H1 (cell line): Measurements from ENCODE around the gene FOXA2.

Experiments
- CBX5 ChIP-seq: fragments of 300-800, 300-1000 bp; sonication (generic); IDR thresholded peaks from 2 replicates; pipeline ENCODE4 v1.7.1; 2016; ENCODE audit warnings: antibody characterized with exemption, low read length, low read depth
- EZH2 ChIP-seq: fragments of 200-600 bp; sonication (generic); IDR thresholded peaks from 2 replicates; pipeline ENCODE4 v1.7.1; 2012; ENCODE audit warnings: low read depth, mild to moderate bottlenecking, moderate library complexity, low read length, inconsistent platforms; ENCODE audit not compliant: severe bottlenecking
- PHF8 ChIP-seq: fragments of 200-600 bp; sonication (generic); conservative IDR thresholded peaks from 2 replicates; pipeline ENCODE4 v1.7.1; 2012; ENCODE audit warnings: low read depth, mild to moderate bottlenecking, inconsistent platforms, low read length, moderate library complexity
- POLR2A ChIP-seq, 2 experiments: IDR thresholded peaks; 1 replicate in 1 of 2; 2 replicates in 1 of 2; pipeline ENCODE4 v1.6.1; 2011; ENCODE audit warnings: low read depth in 2 of 2, low read length in 2 of 2, mild to moderate bottlenecking in 2 of 2; ENCODE audit errors: control extremely low read depth in 1 of 2
- POLR2AphosphoS5 ChIP-seq: IDR thresholded peaks from 2 replicates; pipeline ENCODE4 v1.6.1; 2011; ENCODE audit warnings: low read depth, low read length
- SP1 ChIP-seq: IDR thresholded peaks from 2 replicates; pipeline ENCODE4 v1.6.1; 2011; ENCODE audit warnings: low read depth, low read length
- SP2 ChIP-seq: IDR thresholded peaks from 2 replicates; pipeline ENCODE4 v1.6.1; 2012; ENCODE audit warnings: mild to moderate bottlenecking, low read length, inconsistent platforms
- SP4 ChIP-seq: IDR thresholded peaks from 2 replicates; pipeline ENCODE4 v1.6.1; 2012; ENCODE audit warnings: low read length, inconsistent platforms
- TF ChIP-seq, protein P1 (sequence below): IDR thresholded peaks from 2 replicates; pipeline ENCODE4 v1.6.1; 2012; ENCODE audit warnings: inconsistent platforms

DNA sequence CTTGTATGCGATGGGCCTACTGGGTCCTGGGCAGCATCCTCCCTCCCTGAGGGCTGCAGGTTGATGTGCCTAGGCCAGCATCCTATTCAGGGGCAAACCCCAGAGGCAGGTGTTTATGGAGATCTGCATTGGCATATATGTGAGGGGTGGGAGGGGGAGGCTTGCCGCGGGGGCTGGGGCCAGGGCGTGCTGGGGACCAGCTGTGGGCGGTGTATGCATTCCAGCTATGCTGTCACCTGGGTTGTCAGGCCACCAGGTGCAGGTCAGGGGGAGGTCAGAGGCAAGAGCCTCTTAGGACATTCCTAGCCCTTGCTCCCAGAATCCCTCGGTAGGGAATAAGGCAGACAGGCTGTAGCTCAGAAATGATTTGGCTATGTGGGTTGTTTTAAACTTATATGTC is 11.9 kb downstream of the FOXA2 start:
- TF ChIP-seq SP4, result no peak
- no peak for TF ChIP-seq SP1
- no peak for TF ChIP-seq CBX5
- TF ChIP-seq EZH2, result no peak
- no peak for TF ChIP-seq POLR2AphosphoS5
- no peak for TF ChIP-seq SP2
- no peak for TF ChIP-seq PHF8
- TF ChIP-seq POLR2A (IDR thresholded peaks at IDR 0.05; ENCODE audit: control extremely low read depth in 1 of 2, low read depth in 2 of 2, low read length in 2 of 2), result no peak
- TF ChIP-seq, protein P1, sequence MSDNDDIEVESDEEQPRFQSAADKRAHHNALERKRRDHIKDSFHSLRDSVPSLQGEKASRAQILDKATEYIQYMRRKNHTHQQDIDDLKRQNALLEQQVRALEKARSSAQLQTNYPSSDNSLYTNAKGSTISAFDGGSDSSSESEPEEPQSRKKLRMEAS, result no peak
